ENCODE measurements around the gene GP2. TPM values are rescaled to one million over a fixed set of nuclear protein-coding genes. Genes with fewer than 3 reads are reported as not detected.

The GP2 gene
- total and polyA plus RNA-seq, 2 of the 4 experiments (the other 2 are of a cell fraction), result not detected

DNA sequence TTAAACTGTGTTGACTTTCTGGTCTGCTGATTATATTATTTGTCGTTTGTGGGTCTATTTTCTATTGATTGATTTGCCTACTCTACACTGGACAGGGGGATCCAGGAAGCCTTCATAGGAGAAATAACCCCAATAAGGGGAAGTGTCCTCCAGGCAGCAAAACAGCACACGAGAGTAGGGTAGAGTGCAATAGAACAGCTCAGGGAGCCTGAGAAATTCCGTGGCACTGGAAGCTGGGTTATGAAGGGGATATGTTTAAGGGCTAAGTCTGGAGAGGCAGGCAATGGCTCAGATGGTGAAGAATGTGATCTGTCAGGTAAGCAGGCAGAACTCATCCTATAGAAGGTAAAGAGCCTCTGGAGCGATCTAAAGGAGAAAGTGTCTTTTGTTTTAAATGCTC lies 20.9 kb downstream of the GP2 start:
- H3K36me3 ChIP-seq (ENCODE audit: control insufficient read depth, insufficient read depth, low read length), result no peaks in the 10 kb centered on the region
- in situ Hi-C loops (cut with MboI; ENCODE audit: low sequenced_read_pairs) (loop anchor here (10.0 kb wide), 1 partner anchor 402 kb away; no protein-coding TSS in a partner anchor), dilution Hi-C loops (cut with HindIII; ENCODE audit: low sequenced_read_pairs, unreplicated experiment) (no loop called here), intact Hi-C loops (cut with micrococcal nuclease) (no loop called here)
- H3K27me3 ChIP-seq (ENCODE audit: control insufficient read depth, insufficient read depth, low read length), result no peaks in the 10 kb centered on the region
- H2BK120ac ChIP-seq (ENCODE audit: low read depth, low read length), result no peak overlapping the region
- no CpG with 5 or more reads among the region's 4 CpGs for WGBS, 2 experiments (ENCODE audit: extremely low coverage in 2 of 2, insufficient read length in 1 of 2)
- H3K4ac ChIP-seq (ENCODE audit: low read depth, low read length), result no peak overlapping the region
- H3K9me3 ChIP-seq (ENCODE audit: control insufficient read depth, insufficient read depth, low read length), result no peaks in the 10 kb centered on the region; the same call in 1 of the 2 replicates
- no peak overlapping the region for H2BK5ac ChIP-seq (ENCODE audit: low read depth, low read length, poor library complexity, severe bottlenecking)
- H2BK20ac ChIP-seq (ENCODE audit: low read depth, low read length), result no peak overlapping the region
- no peak overlapping the region for H3K23ac ChIP-seq (ENCODE audit: low read depth, low read length)
- no peak overlapping the region for H2BK15ac ChIP-seq (ENCODE audit: low read depth, low read length)
- no peak overlapping the region for H3K27ac ChIP-seq (ENCODE audit: insufficient read depth, low read length)
- H3K9me1 ChIP-seq (ENCODE audit: insufficient read depth, low read length), result no peaks in the 10 kb centered on the region
- H4K5ac ChIP-seq (ENCODE audit: low read depth, low read length), result no peak overlapping the region
- H3K56ac ChIP-seq (ENCODE audit: extremely low read depth, insufficient read depth, low read length), result no peak overlapping the region
- H3K14ac ChIP-seq (replicated peaks; ENCODE audit: low read depth, low read length), result no peak overlapping the region
- ChIA-PET CTCF (no interaction called here), POLR2A (ENCODE audit: unreplicated experiment) (no interaction called here)
- no peak overlapping the region for H2AK5ac ChIP-seq (ENCODE audit: low read depth, low read length)
- DNase-seq (no peak), ATAC-seq (ENCODE audit: low read depth) (no peak)
- no peak overlapping the region for H4K8ac ChIP-seq (ENCODE audit: low read depth in 2 of 2, low read length in 2 of 2)
- H3K4me2 ChIP-seq (ENCODE audit: low read depth, low read length), result no peak overlapping the region
- H2AFZ ChIP-seq (replicated peaks; ENCODE audit: low read length, poor library complexity), result no peak overlapping the region
- H3K4me1 ChIP-seq (ENCODE audit: control insufficient read depth, insufficient read depth, low read length), result no peaks in the 10 kb centered on the region
- no peak overlapping the region for H3K9ac ChIP-seq (ENCODE audit: low read depth, low read length)
- no peak overlapping the region for H4K91ac ChIP-seq (ENCODE audit: insufficient read depth, low read depth, low read length)
- no peak overlapping the region for H3K4me3 ChIP-seq (ENCODE audit: insufficient read depth, low read depth, low read length)
- no peak overlapping the region for H2AK9ac ChIP-seq (replicated peaks; ENCODE audit: low read depth, low read length, poor library complexity)
- no peaks in the 10 kb centered on the region for H3K79me1 ChIP-seq (ENCODE audit: low read depth in 1 of 2, low read length in 2 of 2)
- no peaks in the 10 kb centered on the region for H4K20me1 ChIP-seq (ENCODE audit: insufficient read depth, low read length)
- TF ChIP-seq RAD21 (IDR thresholded peaks at IDR 0.05; ENCODE audit: low read length) (no peak), CEBPB (IDR thresholded peaks at IDR 0.05; ENCODE audit: low read depth, low read length) (no peak), CHD1 (IDR thresholded peaks at IDR 0.05; ENCODE audit: low read depth, low read length) (no peak), FOS (IDR thresholded peaks at IDR 0.05; ENCODE audit: low read depth, low read length) (no peak), ELK1 (IDR thresholded peaks at IDR 0.05; ENCODE audit: borderline replicate concordance, low read depth, low read length) (no peak), NFE2L2 (IDR thresholded peaks at IDR 0.05; ENCODE audit: low read depth, low read length) (no peak), RFX5 (IDR thresholded peaks at IDR 0.05; ENCODE audit: low read depth, low read length) (no peak), SMC3 (IDR thresholded peaks at IDR 0.05; ENCODE audit: low read depth, low read length) (no peak), MXI1 (IDR thresholded peaks at IDR 0.05; ENCODE audit: borderline replicate concordance, low read depth, low read length) (no peak), BHLHE40 (IDR thresholded peaks at IDR 0.05; ENCODE audit: low read depth, low read length) (no peak), POLR2A (IDR thresholded peaks at IDR 0.05; ENCODE audit: low read depth, low read length) (no peak), MAZ (IDR thresholded peaks at IDR 0.05; ENCODE audit: borderline replicate concordance, low read depth, low read length) (no peak), RCOR1 (IDR thresholded peaks at IDR 0.05; ENCODE audit: insufficient replicate concordance, low read length) (no peak), MAFK (IDR thresholded peaks at IDR 0.05; ENCODE audit: low read depth, low read length) (no peak)
- TF ChIP-seq, protein P1, sequence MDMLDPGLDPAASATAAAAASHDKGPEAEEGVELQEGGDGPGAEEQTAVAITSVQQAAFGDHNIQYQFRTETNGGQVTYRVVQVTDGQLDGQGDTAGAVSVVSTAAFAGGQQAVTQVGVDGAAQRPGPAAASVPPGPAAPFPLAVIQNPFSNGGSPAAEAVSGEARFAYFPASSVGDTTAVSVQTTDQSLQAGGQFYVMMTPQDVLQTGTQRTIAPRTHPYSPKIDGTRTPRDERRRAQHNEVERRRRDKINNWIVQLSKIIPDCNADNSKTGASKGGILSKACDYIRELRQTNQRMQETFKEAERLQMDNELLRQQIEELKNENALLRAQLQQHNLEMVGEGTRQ (IDR thresholded peaks at IDR 0.05; ENCODE audit: low read depth, low read length), result no peak
- BruUV-seq (replicated peaks), result no TSS peak
- H3K18ac ChIP-seq (ENCODE audit: low read depth, low read length), result no peak overlapping the region
